ENCODE data around the gene SEMA3A.

Gene SEMA3A

DNA sequence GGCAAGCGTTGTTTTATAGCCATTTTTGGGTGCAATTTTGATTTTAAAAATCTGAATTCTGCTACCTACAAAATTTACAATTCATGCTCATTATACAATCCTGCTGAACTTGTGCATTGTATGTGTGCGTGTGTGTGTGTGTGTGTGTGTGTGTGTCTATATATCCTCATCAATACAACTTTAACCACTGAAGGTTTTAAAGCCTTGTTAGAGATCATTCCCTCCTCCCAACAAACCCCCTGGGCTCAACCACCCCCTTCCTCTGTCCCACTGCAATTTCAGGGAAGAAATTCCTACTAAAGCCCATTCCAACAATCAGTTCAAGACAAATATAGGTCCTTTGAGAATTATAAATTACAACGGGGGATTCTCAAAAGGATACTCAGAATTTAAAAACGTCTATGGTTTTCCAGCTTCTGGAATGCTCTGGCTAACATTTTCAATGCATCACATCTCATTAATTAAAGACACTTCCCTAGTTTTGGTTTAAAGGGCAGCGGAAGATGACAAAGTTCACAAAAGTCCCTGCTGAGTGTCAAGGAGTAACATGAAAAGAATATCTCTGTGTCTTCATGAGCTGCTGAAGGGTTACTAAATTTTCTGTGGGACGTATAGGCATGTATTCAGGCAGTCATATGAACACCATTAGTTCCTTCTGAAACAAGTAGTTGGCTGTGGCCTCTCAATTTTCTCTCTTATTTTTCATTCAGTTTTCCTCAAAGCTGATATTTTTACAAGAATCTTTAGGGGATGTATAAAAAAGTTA is 889 bp upstream of the SEMA3A start:
- no peak for DNase-seq

DNA sequence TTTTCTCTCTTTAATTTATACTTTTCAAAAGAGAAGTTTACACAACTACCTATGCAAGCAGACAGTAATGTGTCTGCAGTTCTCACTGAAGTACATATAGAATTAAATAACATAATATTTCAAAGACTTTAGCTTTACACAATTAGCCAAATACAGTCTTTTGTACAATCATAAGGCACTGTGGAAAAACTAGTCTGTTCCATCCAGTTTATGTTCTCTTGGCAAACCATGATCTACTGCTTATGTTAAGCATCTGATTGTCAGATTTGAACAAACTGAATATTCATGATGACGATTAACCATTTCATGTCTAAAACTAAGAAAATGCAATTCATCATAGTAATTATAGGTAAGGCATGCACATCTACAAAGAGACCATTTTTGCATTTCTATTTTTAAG is 842 bp downstream of the SEMA3A start:
- no peak for DNase-seq

DNA sequence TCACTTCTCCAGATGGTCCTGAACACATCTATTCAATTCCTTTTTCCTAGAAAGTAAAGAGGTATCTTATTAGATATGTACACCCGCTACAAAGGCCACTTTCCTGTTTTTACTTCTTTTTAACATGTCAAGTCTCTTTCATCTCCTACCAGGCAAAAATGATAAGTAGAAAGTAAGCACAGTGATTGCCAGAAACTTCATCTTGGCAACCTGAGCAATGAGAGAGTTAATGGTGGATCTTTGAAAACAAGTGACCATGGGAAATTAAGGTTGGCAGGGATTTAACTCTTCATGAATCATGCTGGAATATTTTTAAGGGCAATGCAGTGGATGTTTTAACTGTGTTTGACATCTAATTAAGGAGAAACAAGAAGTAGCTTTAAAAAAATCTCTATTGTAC is 2.7 kb downstream of the SEMA3A start:
- no peak for DNase-seq

DNA sequence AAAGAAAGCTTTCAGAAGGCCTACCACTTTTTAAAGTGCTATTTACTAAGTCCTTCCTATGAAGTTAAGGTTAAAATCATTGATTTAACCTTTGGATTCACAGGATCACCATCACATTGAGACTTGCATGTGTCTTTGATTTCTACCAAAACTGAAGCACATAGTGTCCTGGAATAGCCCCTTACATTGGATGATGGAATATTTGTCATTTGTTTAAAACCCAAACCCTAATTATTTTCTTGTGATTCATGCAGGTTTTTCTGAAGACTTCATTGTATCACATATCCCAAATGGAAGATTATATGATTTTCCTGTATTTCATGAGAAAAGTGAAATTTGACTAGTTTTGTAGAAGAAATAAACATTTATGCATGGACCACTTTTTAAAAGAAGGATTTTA is 3.3 kb downstream of the SEMA3A start:
- DNase-seq: no peak

DNA sequence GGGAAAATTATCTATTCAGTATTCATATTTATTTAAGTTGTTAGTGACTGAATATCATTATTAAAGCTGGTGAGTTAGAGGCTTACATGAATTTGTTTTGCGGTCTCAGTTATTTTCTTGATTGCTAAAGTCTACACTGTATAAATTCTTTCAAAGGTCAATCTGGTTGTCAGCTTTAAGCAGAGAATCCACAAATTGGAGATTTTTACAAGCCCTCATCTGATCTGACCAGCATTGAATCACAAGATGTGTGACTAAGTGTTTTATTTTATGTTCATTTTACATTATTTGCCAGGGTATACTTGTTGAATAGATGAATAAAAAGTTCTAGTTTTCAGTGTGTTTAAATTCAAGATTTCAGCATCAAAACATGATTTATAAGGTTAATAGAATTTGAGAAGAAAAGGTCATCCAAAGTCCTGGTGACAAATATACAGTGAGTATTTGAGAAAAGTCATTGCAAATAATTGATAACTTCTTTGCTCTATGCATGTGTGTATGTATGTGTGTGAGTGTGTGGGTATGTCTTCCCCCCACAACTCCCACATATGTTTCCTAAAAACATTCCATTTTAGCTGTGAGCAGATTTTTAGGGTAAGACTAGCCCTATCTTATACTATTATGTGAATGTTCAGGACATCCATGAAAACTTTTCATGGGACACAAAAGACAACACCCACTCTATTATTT is 4.4 kb downstream of the SEMA3A start:
- DNase-seq: no peak

DNA sequence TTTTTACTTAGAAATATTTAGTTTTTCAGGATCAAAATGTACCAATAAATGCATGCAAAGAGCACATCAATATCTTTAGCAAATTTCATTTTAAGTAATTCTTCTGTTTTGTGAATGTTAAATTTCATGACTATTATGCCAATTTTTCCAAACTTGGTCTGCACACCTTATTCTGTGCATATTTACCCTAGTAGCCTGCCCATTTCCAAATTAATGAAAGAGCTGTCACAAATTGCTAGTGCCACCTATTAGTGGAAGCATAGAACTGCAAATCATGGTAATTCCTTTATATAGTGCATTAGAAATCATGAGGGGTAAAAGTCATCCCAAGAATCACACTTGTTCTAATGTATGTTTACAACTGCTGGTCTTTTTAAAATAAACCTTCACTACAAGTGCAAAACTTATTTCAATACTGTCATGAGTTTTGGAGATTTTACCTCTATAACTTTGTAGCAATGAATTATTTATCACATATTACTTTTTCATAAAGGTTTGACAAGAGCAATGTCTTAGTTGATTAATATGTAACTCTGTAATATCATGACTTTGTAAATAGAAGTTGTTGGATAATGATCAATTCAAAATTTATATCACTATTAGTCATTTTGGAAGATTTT is 5.7 kb downstream of the SEMA3A start:
- no peak for DNase-seq

DNA sequence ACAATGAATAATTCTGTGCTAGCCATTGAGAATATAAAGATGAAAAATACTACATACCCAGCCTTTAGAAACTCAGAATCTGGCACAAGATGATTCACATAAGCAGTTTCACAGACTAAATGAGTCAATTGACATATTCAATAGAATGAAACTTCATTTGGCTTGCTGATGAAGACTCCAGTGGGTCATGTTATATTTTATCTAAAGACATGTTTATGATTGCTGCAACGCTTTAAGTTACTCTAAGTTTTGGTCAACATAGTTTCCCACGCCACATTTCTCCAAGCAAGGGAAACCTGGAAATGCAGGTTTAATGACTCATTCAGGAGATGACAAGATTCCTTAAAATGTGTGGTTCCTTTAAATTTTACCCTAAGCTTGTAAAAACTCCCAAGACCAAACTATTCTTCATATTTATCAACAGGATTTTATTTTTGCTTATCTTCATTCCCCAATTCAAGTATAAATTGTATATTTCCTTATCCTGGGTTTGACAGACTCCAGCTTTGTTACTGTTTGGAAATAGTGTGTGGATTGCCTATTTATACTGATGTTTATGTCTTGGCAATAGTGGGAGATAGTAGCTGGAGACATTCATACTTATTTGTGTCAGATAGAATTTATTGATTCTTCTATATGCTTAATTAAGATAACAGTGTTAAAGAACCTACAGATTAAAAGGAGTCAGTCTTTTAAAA is 6.6 kb downstream of the SEMA3A start:
- DNase-seq: no peak

DNA sequence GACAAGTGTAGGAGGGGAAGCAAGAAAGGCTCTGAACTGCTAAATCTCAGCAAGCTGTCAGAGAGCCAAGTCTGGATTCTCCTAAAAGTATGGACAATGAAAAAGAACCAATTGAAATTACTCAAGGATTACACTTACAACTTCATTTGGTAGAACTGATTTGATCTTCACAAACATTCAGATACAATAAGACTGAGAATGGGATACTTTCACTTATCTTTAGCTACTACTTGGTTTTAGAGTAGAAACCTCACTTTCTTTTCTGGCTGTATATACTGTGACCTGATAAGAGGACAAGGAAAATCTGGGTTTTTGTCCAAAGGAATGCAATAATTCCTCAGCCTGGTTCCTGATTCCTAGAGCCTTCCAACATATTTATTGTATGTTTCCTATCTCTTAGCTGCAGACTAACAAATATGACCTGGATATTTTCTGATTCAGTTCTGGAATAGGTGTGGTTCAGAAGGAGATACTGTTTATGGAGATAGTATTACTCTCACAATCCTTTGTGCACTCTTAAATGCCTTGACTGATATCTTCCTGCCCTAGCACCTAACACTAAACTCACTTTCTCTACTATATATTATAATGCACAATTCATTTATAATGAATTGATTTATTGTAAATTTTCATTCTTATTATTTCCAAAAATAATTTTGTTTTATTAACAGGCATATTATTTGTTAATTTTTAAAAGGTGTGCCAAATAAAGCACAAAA is 7.3 kb downstream of the SEMA3A start:
- no peak for DNase-seq

DNA sequence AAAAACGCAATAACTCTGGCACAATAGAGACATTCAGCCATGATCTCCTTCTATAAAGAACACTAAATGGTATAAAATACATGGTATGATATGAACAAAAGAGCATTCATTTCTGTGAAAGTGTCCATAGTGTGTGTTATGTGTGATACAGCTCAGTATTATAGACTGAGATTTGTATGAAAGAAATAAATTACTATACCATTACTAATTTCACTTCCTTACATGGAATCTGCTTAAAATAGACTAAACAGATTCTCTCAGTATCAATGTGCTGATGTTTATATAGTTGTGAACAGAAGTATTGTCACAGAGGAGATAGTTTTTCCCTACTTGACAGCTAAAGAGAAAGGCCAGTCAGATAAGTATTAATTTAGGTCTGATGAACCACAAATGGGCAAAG is 10.8 kb downstream of the SEMA3A start:
- no peak for DNase-seq

DNA sequence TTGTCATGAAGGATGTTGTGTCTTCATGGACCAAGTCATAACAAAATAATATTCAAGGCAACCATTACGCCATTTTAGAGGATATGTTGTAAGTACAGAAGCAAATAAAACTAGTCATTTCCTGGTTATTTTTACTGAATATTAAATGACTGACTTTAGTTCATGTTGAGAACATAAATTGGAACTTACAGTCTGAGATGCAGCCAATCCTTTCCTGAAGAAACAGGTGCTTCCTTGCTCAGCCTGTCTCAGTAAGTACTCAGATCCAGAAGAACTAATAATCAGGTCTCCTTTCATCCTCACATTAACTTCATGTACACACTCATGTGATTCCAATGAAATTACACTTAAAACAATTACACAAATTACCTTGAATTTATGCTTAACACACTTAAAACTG is 12.3 kb downstream of the SEMA3A start:
- no peak for DNase-seq

DNA sequence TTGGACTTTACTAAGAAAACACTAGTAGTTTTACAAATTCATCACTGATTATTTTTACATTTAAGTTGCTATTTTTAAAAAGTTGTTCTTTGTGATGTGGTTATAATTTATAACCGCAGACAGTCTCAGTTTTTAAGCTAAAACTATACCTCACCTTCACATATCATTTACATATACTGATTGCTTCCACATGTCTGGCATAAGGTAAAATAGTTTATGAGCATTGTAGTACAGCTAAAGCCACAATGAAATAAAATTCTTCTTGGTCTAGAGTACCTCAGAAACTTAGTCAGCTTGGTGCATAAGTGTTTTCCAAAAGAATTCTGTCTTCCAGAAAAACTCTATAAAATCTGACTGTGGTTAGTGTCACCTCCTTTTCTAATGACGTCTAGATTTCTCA is 13.0 kb downstream of the SEMA3A start:
- DNase-seq: no peak

DNA sequence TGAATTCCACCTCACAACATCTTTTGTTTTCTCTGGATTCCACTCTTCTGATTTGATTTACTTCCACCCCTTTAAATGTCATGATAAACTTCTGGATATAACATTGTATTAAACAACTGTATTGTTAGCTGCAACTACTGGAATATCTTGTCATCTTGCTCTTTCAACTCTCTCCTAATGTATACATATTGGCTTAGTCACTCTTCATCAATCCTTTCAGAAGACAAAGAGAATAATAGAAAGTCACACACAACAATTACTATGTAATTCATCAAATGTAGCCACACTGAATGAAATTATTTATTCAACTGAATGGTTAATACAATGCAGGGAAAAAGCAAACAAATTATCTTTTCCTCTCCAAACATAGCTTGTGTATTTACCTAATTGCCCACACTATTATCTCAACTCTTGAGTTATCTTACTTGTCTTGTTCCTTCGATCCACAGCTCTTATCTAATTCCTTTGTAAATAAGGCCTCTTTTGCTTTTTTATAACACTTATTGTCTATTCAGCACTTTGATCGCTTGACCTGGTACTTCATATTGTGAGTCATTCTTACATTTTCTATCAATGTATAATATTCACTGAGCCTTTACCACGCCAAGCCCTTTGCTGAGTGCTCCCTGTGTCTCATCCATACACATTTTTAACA is 16.7 kb downstream of the SEMA3A start:
- no peak for DNase-seq

DNA sequence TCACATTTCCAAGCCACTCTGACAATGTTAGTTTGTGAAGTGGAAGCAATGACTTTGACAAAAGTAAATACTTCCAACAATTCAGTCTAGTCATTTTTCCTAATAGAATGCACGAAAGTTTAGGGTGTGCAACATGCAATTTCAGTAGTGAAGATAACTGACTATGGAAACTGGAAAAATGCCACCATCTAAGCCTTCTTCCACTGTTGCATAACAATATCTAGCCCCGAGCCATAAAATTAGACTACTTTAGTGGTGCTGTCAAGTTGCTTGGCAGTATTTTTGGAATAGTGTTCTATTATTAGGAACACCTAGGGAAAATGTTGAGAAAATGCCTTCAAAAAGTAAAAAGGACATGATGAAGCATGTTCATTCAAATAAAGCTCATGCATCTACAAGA is 17.9 kb downstream of the SEMA3A start:
- DNase-seq: no peak

DNA sequence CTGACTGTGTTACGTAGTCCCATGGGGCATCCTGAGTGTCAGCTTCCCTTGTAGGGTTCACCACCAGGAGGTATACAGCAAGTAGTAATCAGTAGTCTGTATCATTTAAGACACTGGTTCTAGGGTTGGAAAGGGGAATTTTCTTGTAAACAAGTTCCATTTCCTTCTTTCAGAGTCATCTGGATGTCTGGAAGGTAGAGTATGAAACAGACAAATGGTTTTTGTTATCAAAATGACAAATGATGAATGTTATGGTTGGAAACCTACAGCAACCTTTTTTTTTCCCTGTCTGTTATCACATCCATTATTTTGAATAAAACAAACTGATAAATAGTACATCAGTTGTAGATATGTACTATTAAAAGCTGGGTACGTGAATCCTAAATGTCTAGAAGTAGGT is 19.1 kb downstream of the SEMA3A start:
- DNase-seq: no peak

DNA sequence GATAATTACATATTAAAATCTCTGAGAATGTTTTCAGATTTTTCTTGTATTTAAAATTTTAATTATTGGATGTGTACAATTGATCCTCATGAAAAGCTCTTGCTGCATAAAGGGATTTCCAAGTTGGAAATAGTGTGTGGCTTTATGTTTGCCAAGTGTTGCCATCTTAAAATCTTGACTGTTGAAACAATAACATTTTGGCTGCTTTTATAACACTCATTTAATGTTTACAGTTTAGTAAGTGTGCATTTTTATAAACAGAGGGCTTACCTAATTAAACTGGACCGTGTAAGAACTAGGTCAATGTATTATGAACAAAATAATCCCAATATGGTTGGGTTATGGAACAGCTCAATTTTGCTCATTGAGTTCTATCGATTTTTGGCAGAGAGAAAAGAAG is 23.9 kb downstream of the SEMA3A start:
- DNase-seq: no peak

DNA sequence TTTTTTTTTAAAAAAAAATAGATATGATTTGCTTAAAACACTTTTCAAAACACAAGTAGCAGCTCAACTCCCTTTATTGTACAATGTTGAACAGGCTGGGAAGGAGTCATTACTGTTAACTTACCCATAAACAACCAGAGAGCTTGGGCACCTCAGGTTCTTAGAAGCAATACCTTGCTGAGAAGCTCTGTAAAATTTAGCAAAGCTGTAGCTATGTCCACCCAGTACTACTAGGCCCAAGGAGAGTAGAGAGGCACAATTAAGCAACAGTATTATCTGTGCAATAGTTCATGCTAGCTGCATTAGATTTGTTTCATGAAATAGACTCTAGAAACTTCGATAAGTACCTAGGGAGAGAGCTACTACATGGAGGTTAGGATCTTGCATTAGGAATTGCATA is 32.0 kb downstream of the SEMA3A start:
- DNase-seq: no peak

DNA sequence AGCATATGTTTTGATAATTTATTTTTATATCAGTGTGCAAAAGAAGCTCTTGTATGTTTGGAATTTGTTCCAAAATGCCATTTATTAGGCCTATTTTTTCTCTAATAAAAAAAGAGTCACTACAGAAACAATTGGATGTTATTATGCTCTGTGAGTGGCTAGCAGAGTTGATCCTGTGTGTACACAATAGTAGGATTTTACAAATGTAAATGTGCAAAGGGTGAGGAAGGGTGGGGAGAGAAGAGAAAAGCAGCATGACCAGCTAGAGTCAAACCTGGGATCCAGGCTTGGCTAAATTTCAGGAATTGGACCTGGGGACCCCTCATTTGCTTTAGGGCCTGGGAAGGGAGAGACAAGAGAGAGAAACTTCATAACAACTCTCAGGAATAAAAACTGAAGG is 32.5 kb downstream of the SEMA3A start:
- DNase-seq: no peak

DNA sequence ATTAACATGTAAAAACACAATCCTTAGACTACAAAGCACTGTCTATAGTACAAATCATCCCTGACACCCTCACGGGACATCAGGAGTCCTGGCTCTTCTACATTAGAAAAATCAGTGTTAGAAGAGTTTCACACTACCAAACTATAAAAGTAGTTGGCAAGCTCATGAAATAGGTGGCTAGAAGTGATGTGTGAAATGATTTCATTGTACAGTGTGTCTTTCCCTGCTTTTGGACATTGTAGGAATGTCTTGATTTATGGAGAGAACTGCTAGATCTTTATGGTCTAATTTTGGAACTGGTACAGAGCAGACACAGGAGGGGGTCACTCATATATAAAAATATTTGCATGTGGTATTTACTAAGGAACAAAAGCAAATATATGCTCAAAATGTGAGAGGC is 33.2 kb downstream of the SEMA3A start:
- no peak for DNase-seq

DNA sequence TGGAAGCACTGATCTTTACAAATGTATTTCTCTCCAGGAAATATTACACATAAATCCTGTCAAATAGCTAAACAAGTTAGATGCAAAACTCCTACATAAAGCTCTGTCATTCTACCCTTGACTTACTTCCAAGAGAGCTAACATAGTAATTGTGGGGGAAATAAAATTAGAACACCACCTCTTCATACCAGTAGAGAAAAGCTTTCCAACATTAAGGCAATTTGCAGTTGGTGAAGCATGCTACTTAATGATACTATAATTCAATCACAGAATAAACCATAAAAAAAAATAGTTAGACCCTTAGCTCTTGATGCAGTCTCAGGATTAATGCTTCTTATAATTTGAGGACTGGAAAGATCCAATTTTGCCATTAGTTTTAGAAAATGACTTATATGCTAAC is 35.2 kb downstream of the SEMA3A start:
- no peak for DNase-seq

DNA sequence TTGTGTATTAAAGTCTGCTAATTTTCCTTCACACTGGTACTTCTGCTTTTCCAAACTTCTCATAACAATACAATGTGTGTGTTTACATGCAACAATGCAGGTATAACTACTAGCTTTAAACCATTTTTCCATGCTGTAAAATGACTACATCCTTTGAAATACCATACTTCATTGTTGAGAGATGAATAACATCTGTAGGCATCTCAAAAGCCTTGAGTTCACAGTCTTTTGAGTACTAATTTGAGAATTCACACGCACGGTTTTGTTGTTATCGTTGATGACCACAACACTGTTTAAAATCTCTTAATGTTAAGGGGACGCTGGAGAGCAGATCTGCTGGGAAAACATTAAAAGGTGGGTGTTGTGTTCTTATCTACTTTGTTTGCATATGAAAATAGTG is 37.4 kb downstream of the SEMA3A start:
- no peak for DNase-seq

DNA sequence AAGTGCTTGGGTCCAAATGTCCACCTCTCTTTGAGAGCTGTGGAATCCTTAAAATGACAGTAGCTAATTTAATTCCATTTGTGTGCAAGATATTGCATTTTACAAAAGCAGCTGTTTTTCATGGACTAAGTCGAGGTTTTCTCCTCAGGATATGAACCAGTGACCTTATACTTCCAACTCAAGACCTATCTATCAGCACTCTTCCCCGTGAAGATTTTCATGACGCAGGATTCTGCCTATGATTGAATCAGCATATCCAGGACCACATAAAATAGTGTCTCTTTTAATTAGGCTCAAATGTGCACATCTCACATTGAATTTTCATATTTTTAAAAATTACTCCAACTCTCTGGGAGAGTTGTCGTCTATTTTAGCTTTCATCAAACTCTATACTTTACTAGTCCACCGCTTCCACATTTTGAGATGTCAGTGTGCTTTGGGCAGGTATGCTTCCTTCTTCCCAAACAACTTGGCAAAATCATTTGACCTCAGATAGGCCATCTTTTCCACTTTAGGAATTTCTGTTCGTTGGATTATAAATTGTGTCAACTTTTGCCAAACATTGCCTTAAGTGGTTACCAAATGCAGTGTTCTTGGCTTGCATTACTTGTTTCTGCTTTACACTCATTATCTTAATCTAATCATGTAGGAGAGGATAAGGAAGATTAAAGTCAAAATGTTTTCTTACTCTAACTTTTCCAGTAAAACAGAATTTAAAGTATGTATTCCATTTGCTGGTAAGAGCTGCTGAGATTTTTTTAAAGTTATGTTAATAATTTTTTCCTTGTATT is 39.4 kb downstream of the SEMA3A start:
- DNase-seq: no peak

DNA sequence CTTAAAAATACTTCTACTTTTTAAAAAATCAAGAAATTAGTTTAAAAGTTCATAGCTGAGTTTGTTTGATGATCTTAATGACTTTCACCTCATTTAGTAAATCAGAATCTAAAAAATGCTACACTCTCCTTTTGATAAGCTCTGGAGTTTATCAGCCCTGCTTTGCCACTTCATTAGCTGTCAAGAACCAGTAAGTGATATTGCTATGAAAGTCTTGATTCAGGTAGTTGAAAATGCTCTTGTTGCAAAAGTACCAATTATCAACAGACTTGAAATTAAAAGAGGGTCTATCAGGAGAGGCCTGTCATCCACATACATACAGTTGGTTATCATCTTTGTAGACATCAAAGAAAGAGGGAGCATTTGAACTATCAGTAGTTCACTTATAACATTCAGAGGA is 41.6 kb downstream of the SEMA3A start:
- no peak for DNase-seq

Measured in activated gamma-delta T cell treated with Interleukin-2 at 50 U/mL for 16 hours (primary cell).